HG03103 (cell line): ENCODE measurements around the gene ARHGAP44.
"Not testable (repeated sequence)": the region's sequence is repeated elsewhere in the genome, so short reads cannot be mapped to it uniquely, and the experiment has no call there.

ENCODE experiments used
- ATAC-seq: cut with Tn5 transposase; IDR thresholded peaks from one replicate; pipeline ENCODE4 v1.9.1; 2021; ENCODE audit warnings: low read depth; ENCODE audit not compliant: unreplicated experiment

The ARHGAP44 gene

DNA sequence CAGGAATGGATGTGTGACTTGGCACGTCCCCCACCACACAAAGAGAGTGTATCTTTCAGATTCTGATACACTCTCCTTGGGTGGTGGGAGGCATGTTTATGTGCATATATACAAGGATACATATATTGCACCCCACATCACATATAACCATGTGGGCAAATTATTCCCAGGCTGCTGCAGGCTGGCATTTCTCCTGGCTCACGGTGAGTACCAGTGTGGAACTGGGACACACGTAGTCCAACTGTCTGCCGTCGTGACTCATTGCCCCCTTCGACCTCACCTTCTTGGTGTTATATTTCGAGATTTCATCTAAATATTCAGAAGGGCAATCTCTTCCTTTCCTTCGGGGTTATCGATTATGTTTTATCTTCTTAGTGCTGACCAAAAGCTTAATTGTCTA lies 24.4 kb downstream of the ARHGAP44 start:
- no peak for ATAC-seq

DNA sequence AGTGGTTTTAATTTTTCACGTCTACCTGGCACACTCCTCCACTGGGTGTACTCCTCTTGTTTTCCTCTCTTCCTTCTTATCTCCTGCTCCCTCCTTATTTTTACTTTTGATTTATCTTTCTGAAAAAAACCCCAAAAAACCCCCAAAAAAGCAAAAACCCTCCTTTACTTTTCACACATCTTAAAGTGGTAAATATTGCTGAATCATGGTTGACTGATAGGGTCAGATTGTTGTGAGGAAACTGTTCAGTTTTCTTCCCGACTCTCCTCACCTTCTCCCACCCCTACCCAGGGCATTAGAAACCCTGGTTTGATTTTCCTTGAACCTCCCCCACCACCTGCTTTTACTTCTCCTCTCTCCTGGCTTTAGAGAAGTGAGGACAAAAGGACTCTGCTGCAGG lies 25.4 kb downstream of the ARHGAP44 start:
- ATAC-seq = no peak

DNA sequence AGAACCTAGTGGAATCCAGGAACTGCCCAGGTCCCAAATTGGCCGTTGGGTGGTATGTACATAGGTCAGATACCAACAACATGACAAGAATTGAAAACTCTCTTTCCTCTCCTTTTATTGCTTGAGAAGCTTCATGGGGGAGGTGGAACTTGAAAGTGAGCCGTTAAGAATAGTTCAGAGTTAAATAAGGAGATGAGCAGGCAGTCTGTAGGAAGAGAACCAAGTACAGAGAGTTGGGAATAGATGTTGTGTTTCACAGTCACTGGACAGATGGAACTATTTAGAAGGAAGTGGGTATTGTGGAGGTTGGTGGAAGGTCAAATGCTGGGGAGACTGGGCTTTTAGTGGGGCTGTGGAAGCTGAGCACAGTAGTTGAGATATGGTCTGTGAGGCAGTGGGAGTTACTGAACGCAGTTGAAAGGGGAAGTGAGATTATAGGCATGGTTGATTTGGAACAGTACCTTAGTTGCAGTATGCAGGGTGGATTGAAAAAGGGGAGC lies 26.4 kb downstream of the ARHGAP44 start:
- peak; percentile 99 for ATAC-seq

DNA sequence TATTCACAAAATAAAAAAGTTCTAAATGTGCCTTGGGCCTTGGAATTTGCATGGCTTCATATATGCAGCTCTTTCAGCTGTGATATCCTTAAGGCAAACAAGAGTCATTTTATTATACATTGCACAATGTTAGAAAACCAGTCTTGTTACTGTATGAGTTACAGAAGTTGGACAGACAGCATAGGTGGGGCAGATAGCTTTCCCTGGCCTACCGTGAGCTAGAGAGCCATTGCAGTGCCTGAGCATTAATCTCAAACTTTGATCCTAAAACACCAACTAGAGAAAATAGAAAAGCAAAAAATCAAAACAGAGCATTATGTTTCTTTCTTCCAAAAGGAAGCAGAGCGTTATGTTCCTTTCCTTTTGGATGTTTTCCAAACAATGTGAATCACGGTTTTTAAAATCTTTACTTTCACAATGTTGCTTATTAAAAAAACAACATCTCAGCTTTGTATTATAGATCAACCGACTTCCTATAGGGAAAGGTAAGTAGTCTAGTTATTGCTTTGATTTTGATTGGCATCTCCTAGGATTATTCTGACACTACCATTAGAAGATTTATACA lies 32.2 kb downstream of the ARHGAP44 start:
- ATAC-seq = no peak

DNA sequence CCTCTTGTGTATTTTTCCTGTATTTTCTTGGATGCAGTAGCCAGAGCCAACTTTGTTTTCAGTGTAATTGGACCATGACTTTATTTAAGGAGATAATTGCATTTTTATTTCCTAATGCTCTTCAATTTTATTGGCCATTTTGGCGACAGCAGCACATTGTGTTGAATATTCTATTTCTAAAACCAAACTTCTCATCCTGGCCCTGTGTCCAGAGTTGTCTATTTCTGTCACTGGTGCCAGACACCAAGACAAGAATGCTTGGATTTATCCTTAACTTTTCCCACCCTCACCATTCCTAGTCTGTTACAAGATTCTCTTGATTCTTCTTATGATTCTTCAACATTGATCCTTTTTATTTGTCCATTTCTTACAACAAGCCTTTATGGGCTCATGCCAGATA lies 37.1 kb downstream of the ARHGAP44 start:
- no peak for ATAC-seq

DNA sequence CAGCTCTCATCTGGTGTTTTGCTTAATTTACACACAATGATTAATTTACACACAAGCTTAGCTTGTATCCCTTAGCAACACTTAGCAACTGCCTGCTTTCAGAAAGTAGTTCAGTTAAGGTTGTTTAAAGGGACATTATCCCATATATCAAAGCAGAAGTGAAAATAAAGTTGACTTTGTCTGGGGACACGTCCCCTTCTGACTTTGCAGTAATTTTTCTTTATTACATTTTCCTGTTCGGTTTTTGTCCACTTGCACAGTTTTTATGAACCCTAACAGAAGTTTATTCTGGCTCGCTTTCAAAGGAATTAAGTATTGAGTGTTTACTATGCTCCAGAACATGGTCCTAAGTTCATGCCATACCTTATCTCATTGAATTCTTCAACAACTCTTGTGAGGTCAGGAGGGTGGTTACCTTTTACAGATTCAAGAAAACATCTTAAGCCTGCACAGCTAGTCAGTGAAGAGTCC lies 41.5 kb downstream of the ARHGAP44 start:
- ATAC-seq = no peak

DNA sequence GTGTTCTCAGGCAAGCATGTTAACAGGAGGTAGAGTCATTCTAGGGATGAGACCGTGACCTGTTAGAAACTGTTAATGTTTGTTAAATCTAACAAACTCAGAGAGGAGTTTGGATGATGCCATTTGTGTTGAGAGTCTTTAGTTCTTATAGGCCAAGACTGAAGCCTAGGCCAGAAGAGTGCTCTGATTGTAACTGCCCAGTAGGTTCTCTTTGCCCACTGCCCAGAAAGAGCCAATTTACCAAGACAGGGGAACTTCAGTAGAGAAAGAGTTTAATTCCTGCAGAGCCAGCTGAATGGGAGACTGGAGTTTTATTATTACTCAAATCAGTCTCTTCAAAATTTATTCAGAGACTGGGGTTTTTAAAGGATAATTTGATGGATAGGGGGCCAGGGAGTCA lies 42.5 kb downstream of the ARHGAP44 start:
- no peak for ATAC-seq

DNA sequence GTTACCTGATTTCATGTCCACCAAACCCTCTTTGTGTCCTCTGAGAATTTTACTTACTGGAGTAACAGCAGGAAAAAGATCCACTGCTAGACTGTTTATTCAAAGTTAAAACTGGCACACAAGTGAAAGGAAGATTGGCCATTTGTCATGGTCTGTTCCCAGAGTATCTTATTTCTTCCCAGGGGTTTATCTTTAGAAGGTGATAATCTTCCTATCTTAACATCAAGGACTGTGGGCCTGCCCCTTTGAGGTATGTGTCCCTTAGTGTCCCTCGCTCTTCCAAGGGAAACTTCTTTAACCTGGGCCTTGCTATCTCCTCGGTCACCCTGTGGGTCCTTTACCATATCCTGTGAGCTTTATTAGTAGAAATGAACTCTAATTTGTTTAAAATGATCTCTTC lies 49.7 kb downstream of the ARHGAP44 start:
- ATAC-seq = no peak

DNA sequence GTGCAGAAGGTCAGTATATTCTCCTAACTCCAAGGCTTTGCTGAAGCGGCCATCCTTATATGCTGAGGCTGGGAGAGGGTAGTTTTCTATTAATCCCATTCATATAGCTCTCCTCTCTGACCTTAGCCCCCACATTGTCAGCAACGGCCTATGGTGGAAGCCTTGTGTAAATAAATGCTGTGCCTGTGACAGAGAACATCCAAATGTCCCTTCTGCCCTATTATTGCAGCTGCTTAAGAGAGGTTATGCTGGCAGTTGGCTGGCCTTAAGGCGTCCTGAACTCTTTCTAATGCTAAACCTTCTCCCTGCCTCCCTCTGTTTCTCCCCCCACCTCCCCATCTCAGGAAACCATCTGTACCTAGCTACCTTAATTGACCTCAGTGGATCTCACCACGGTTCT lies 53.6 kb downstream of the ARHGAP44 start:
- no peak for ATAC-seq

DNA sequence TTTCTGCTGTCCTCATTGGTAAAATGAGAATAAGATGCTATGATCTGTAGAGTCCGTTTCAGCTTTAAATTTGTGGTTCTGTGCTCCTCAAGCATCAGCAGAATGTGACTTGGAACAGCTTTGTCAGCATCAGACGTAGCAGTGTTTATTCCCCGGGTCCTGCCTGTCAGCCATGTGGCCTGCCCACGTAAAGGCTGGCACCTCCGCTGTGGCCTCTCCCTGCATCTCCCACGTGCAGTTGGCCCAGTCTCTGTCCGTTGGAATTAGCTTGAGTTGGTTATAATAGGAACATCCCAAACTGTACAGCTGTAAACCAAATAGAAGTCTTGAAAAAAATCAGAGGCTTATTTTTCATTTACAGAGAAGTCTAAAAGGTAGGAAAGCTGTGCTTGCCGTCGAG lies 61.7 kb downstream of the ARHGAP44 start:
- no peak for ATAC-seq

DNA sequence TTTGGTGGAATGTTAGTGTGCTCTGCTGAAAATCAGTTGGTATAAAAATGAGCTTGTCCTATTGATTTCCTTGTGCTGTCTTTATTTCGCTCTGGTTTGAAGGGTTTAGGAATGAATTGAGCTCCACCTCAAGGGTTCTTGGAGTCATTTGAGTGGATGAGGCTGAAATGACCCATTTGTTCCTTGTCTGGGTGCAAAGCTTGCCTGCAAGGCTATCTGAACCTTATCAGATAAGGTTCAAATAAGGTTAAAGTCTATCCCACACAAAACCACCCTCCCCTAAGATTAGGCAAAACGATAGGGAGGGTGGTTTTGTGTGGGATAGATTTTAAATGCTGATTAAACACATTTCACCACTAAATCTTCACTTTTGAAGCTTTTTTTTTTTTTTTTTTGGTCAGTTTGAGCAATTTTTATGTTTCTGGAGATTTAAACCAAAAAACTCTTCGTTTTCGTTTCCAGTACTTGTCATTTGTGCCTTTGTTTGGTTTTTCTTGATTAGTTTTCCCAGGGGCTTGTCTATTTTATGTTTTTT lies 62.7 kb downstream of the ARHGAP44 start:
- no peak for ATAC-seq

DNA sequence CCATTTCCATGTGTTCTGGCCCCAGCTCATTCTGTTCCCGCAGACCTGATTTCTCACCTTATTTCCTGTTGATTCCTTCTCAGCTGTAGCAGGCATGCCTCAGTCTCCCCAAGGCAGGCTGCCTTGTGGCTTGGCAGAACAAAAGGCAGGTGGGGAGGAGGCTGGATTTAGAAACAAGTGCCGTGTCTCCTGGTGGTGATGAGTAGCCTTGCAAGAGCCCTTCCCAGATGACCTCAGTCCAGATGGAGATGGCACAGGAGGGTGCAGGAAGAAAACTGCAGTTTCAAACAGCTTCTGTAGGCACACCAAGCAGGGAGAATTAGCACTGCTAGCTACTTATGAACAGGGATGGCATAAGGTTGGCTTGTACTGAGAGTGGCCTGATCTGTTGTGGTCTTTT lies 64.6 kb downstream of the ARHGAP44 start:
- ATAC-seq = no peak

DNA sequence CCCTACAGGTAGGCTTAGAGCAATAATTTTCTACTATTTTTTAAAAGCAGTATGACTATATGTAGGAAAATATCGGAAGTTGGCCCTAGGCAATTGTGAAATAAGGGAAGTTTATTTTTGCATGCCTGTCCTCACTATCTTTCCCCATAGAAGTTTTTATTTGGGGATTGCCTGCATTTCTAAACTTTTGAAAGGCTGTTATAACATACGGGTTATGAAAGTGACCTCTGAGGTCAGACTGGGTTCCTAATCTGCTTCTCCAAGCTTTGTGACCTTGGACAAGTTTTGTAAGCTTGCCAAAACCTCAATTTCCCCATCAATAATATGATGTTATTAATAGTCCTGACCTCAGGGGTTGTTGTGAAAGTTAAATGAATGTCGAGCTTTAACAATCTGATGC lies 67.1 kb downstream of the ARHGAP44 start:
- ATAC-seq = no peak

DNA sequence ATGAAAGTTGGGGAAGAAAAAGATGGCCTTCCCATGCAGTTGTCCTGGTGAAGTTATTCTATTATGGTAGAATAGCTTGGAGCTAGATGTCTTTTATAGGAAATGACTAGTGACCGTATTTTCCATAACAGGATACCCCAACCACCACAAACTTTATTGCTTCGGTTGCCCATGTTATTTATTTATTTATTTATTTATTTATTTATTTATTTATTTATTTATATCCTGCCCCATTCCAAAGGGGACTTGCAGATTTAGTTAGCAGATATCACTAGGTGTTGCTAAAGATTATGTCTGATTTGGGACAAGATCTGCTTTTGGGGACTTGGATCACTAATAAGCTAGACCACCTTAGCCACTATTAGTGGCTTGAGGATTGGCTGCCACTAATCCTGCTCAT lies 68.3 kb downstream of the ARHGAP44 start:
- no peak for ATAC-seq

DNA sequence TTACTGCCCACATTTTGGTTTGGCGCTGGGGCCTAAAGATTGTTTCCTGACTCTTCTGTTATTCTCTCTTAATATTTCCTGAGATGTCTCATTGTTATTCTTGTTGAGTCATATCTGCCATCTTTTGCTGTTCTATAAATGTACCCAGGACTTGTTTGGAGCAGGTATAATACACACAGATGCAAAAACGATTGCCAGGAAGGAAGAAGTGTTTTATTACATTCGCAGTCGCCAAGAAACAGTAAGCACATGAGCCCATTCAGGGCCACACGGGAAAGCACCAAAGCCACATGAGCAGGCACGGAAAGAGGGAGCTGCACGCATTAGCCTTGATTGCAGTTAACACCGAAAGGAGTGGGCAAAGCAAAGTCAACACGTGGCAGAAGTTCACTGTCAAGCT lies 70.2 kb downstream of the ARHGAP44 start:
- peak; percentile 84 for ATAC-seq

DNA sequence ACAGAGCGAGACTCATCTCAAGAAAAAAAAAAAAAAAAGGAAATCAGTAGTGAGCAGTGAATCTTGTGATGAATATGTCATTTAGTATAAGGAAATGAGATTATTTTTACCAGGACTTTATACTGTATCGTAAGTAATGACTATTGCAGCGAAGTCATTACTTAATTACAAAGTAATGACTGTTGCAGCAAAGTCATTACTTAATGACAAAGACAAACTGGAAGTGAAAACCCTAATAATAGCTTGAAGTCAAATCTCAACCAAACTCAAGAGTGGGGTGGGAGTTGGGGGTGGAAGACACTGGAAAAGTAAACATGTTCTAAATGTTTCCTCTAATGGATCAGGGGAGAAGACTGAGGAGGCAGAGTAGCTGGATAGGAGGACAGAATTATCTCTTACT lies 76.5 kb downstream of the ARHGAP44 start:
- peak; percentile 12 for ATAC-seq

DNA sequence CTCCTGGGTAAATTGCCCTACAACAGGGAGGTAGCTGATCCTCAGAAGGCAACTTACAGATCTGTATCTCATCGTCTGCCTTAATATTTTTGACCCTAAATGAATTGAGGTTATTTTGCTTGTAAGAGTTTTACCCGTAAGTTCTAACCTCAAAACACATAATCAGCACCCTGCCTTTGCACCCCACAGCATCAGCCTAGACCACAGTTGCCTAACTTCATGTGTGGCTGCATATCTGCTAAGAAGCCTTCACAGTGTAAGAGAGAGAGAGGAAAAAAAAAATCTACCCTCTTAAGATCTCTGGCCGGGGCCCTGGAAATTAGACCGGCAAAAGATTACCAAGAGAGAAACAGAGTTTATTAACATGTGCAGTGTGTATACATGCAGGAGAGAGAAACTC lies 76.9 kb downstream of the ARHGAP44 start:
- ATAC-seq = peak; percentile 43

DNA sequence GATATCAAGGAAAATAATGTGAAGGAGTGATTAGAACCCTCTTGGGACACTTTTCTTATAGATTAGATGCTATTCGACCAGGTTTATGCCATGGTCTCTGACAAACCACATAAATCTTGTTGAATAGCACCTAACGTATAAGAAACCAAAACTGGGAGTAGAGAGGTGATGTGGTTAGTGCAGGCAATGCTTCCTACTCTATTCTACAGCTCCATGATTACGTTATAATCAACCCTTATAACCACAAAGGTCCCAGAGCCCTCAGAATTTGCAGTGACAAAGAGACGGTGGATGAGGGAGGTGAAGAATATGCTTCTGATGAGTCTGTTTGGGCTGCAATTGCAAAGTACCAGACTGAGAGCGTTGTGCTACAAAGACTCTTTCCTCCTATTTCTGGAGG lies 78.4 kb downstream of the ARHGAP44 start:
- ATAC-seq = no peak

DNA sequence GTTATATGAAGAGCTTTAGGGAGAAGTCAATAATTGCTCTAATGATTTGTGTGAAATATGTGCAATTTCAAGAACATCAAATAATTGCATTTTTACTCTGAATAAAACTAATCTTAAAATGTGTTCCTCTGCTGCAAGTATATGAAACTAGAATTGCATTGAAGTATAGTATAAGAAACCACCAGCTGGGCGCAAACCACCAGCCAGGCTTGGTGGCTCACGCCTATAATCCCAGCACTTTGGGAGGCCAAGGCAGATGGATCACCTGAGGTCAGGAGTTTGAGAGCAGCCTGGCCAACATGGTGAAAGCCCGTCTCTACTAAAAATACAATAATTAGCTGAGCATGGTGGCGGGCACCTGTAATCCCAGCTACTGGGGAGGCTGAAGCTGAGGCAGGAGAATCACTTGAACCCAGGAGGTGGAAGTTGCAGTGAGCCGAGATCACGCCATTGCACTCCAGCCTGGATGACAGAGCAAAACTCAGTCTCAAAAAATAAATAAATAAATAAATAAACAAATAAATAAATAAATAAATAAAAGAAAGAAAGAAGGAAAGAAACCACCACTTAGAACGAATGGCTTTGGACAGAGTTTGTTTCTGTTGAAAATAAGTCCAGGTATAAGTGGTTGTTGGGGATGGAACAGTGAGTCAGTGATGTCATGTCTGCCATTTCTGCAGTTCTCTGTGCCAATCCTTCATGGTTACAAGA lies 84.3 kb downstream of the ARHGAP44 start:
- not testable (repeated sequence) for ATAC-seq

DNA sequence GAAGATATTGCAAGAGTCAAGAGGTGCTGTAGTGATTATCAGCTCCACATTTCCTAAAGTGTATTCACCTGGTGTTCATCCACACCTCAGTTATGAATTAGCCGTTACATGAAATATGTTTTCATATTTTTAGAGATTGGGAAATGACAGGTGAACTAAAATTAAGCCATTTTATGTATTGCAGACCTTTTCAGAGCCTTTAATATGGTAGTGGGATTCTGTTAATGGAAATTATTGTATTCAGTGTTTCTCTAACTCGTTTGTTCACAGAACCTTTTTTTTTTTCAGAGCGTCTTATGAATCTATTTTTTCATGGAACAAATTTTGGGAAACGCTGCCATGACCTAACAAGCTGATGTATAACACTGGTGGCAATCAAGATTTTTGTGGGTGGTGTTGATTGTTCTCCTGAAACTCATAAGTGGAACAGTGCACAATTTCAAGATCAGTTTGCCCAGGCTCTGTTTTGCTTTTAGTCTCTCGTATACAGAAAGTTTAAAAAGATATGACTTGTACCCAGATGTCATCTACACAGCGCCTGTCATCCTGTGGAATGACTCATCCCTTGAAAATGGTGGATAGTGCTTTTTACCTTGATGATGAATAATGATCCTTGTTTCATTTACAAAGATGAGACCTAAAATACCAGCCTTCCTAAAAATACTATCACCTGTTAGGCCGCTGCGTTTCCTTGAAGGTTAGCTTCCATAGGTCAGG lies 88.8 kb downstream of the ARHGAP44 start:
- ATAC-seq = no peak

DNA sequence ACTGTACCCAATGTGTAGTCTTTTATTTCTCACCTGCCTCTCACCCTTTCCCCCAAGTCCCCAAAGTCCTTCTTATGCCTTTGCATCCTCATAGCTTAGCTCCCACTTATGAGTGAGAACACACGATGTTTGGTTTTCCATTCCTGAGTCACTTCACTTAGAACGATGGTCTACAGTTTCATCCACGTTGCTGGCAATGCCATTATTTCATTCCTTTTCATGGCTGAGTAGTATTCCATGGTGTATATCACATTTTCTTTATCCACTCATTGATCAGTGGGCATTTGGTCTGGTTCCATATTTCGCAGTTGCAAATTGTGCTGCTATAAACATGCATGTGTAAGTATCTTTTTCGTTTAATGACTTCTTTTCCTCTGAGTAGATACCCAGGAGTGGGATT lies 89.8 kb downstream of the ARHGAP44 start:
- ATAC-seq = not testable (repeated sequence)
